ENCODE data around the gene OR10A6. TPM values are rescaled to one million over a fixed set of nuclear protein-coding genes. Genes with fewer than 3 reads are reported as not detected.

The OR10A6 gene, protein sequence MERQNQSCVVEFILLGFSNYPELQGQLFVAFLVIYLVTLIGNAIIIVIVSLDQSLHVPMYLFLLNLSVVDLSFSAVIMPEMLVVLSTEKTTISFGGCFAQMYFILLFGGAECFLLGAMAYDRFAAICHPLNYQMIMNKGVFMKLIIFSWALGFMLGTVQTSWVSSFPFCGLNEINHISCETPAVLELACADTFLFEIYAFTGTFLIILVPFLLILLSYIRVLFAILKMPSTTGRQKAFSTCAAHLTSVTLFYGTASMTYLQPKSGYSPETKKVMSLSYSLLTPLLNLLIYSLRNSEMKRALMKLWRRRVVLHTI
- not detected in 2 replicates for total RNA-seq

- no peak for DNase-seq (ENCODE audit: low read depth, low spot score)
Measured at GRCh38 chr11:7931168-7931567, at the start of gene OR10A6. Gene OR10A6, minus strand, starts transcription at chr11:7931268. Its CDS starts 2,606 bp downstream, at chr11:7928662.

GRCh38 chr11:7977232-7977917 lies 46.3 kb upstream of the OR10A6 start:
- peak; percentile 63 for DNase-seq (ENCODE audit: low read depth, low spot score)

- DNase-seq (ENCODE audit: low read depth, low spot score), result no peak
Measured at GRCh38 chr11:7974668-7975067, 43.6 kb upstream of the OR10A6 start.

DNA sequence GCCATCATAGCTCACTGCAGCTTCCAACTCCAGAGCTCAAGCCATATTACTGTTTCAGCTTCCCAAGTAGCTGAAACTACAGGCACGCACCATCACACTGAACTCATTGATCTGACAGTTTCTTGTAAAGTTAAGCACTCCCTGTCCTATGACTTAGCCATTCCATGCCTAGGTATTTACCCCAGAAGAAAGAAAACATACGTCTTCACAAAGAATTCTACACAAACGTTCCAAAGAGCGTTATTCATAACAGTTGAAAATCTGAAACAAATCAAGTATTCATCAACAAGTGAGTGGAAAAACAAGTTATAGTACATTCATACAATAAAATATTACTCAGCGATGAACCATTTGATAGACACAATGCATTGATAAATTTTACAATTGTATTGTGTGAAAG lies 41.9 kb upstream of the OR10A6 start:
- DNase-seq (ENCODE audit: low read depth, low spot score), result no peak

- no peak for DNase-seq (ENCODE audit: low read depth, low spot score)
Measured at GRCh38 chr11:7971846-7972245, 40.8 kb upstream of the OR10A6 start.

DNA sequence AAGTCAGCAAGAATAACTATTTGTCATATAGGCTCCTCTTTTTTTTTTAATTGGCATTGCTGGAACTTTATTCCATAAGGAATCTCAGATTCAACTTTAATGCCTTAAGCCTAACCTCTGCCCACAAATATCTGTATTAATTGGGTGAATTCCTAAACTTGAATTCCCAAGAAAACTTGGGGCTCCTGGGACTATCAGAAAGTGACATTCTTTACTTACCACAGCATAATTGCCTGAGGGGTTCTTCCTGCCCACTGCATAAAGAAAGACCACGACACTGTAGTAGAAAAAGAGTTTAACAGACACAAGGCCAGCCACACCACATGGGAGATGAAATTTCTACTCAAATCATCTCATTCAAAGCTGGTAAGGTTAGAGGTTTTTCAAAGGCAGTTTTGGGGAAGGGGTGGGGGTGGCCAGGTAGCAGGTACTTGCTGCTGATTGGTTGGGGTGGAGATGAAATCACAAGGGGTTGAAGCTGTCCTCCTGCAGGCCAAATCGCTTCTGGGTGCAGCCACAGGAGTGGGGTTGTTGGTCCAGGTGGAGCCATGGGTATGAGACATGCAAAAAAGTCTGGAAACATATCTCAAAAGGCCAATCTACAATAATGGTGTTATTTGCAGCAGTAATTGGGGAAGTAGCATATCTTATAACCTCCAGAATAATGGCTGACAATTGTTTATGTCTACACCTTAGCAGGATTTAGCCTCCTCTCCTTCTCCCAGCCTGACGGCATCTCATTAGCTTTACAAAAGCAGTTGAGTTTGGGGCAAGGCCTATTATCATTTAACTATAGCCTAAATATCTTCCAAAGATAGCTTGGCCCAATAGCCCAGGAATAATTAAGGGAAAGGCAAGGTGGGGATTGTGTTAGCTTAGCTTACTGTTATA lies 38.9 kb upstream of the OR10A6 start:
- no peak for DNase-seq (ENCODE audit: low read depth, low spot score)

GRCh38 chr11:7968686-7969085 lies 37.6 kb upstream of the OR10A6 start:
- DNase-seq (ENCODE audit: low read depth, low spot score), result no peak

DNA sequence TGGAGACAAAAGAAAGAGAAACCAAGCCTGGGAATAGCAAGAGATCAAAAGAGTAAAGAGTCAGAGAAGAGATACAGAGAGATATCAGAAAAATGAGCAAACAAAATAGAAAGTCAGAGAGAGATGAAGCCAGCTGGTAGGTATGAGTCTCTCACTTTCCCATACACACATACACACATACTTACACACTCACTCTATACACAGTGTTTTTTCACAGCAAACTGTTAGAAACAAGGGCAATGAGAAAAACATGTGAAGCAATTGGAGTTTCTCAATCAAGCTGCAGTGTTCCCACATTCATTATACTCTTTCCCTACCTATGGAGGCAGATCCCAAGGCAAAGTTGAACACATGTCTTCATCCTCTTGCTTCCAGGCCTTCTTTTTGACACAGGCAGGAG lies 36.8 kb upstream of the OR10A6 start:
- DNase-seq (ENCODE audit: low read depth, low spot score), result no peak

DNA sequence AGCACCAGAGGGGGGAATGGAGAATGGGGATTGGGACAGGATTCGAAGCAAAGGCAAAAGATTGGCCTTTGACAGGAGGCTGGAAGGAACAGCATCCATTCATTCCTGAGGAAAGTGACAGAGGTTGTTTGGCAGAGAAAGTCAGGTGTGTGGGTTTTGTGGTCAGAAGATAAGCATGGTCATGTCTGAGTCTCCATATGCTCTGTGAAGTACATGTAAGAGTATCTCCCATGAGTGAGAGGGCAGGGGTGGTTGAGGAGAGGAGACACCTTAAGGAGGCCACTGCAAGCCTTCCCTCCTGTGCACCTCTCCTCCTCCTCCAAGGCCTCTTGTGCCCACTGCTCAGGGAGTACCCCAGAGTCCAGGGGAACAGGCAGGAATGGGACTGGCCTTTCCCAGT lies 36.0 kb upstream of the OR10A6 start:
- DNase-seq (ENCODE audit: low read depth, low spot score), result no peak

- no peak for DNase-seq (ENCODE audit: low read depth, low spot score)
Measured at GRCh38 chr11:7965386-7965785, 34.3 kb upstream of the OR10A6 start, which contains the start of gene NLRP10. Gene NLRP10, minus strand, starts transcription at chr11:7965447. Its CDS starts 1,952 bp downstream, at chr11:7963495.

DNA sequence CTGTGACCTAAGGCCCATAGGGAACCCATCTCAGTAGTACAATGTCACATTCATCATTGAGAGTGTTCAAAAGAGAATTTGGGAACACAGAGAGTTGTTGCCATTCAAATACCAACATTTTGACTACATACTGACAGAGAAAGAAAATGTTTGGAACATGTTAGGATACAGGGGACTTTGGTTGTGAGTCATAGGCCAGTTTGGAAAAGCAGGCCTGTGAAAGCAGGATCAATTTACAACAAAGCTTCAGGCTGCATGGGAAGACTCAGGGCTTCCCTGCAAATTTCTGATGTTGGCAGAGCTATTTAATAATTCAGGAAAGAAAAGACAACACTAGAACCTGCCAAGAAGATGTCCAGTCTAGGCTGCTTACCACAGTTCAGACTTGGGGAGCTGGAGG lies 33.8 kb upstream of the OR10A6 start:
- no peak for DNase-seq (ENCODE audit: low read depth, low spot score)

DNA sequence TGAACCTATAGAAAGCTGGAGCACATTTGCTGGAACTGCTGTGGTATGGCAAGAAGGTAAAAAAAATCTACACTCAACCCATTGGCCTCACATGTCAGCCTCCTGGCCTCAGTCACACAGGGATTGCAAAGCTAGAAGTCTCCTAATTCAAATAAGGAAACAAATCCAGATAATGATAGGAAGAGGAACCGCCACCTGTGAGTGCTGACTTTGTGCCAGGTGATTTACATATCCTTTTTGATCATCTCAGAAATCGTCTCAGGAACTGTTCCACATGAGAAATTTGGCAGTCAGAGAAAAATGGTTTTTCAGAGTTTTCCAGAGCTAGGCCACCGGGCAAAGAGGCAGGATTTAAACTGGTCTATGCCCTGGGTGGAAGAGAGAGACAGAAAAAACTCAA lies 33.2 kb upstream of the OR10A6 start:
- DNase-seq (ENCODE audit: low read depth, low spot score), result no peak

DNA sequence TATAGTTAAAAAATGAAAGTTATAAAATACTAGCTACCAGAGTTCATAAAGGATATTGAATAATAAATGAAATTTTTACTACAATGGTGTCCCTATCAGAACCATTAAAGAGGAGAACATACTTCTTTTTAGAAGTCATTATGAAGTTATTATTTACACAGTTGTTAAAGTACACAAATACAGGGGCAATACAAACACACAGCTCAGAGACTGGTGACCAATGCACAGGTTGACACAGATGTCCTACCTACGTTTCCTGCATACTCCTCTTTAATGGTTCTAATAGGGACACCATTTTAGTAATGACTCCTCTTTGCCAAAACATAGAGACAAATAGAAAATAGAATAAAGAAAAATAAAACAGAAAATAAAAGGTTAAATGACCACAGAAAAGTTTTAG lies 24.1 kb upstream of the OR10A6 start:
- no peak for DNase-seq (ENCODE audit: low read depth, low spot score)

GRCh38 chr11:7949934-7950333 lies 18.9 kb upstream of the OR10A6 start:
- no peak for DNase-seq (ENCODE audit: low read depth, low spot score)

DNA sequence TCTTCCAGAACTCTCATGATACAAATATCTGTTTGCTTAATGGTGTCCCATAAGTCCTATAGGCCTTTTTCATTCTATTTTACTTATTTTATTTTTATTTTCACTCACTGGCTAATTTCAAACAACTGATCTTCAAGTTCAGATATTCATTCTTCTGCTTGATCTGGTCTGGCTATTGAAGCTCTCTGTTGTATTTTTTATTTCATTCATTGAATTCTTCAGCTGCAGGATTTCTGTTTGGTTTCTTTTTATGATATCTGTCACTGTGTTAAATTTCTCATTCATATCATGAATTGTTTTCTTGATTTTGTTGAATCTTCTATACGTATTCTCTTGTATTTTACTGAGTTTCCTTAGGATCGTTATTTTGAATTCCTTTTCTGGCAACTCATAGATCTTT lies 13.1 kb upstream of the OR10A6 start:
- no peak for DNase-seq (ENCODE audit: low read depth, low spot score)

GRCh38 chr11:7941608-7942007 lies 10.5 kb upstream of the OR10A6 start, which contains the start of gene OR10A3:
Gene OR10A3, minus strand, starts transcription at chr11:7941708. Its CDS starts 2,188 bp downstream, at chr11:7939520.
- DNase-seq (ENCODE audit: low read depth, low spot score), result no peak

DNA sequence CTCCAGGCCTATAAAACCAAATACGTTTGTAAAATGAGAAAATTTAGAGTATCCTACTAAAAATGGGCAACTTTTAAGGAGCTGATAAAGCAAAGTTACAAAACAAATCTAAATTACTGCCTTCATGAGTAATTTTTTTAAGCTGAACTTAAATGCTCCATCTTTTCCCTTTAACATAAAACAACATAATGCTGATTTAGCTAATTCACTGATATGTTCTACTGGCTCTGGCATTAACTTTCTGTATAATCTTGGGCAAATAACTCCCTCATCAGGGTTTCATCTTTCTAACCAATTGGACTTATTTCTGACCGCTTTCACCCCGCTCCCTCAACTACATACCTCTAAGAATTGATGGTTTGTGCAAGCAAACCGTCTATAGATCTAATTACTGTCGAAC lies 10.1 kb upstream of the OR10A6 start:
- no peak for DNase-seq (ENCODE audit: low read depth, low spot score)

GRCh38 chr11:7936615-7937014 lies 5.5 kb upstream of the OR10A6 start:
- no peak for DNase-seq (ENCODE audit: low read depth, low spot score)

DNA sequence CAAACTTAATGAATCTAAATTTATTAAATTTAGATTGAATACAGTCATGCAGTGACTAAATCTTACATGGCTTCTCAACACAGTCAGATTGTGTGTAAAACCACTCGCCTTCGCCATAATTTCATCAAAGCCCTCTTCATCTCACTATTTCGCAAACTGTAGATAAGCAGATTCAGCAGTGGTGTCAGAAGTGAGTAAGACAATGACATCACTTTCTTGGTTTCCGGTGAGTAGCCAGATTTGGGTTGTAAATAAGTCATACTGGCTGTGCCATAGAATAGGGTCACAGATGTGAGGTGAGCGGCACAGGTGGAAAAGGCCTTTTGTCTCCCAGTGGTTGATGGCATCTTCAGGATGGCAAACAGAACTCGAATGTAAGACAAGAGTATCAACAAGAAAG lies 3.4 kb downstream of the OR10A6 start:
- DNase-seq (ENCODE audit: low read depth, low spot score), result no peak

- DNase-seq (ENCODE audit: low read depth, low spot score), result no peak
Measured at GRCh38 chr11:7924536-7924935, 6.5 kb downstream of the OR10A6 start.

DNA sequence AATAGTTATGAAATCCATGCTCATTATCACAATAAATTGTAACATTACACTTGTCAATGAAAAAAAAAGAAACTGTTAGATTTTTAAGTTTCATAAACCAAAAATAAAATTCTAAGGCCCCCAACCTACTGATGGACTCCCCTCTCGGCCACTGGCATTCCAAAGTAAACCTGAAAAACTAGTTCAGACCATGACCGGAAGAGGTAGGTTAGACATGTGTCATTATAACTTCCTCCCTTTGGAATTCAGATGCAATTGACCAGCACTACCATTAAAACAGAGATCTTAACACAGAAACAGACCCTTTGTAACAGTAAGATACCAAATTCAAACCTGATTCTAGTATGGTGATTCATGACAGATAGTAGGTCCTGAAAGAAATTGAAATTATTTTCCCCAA lies 12.9 kb downstream of the OR10A6 start:
- no peak for DNase-seq (ENCODE audit: low read depth, low spot score)

DNA sequence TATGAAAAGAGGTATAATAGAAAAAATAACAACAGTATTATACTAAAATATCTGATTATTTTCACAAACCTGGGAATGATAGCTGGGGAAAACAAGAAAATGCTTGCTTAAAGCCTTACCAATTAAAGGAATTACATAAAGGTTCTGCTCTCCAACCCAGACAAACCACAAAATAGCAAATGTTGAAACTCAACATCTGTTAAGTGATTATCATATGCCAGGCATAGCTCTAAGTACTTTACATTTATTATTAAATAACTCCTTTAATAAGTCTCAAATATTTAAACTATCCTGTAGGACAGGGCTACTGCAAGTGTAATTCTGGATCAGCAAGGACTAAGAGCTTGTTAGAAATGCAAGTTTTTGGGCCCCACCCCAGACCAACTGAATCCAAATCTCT lies 20.1 kb downstream of the OR10A6 start:
- no peak for DNase-seq (ENCODE audit: low read depth, low spot score)
